Stimulated activated naive B cell treated with anti-CD40 and anti-IgM and Interleukin-4, amounts not matched to agents 10 μg/mL and 1 μg/mL and 100 μg/mL, for 72 hours (primary cell): ENCODE results near the gene TRPM3.

Experiments used
- ATAC-seq, 2 donors: fragments of 150-1000 bp; cut with Tn5 transposase; replicated peaks; 2 replicates each; pipeline ENCODE4 v1.10.0; 2021; ENCODE audit warnings: moderate library complexity in 1 of 2
- DNase-seq: peaks from one replicate; pipeline ENCODE4 v3.0.0; 2021
- H3K27ac Mint-ChIP-seq: one replicate; pipeline ENCODE4 v1.8.0; 2022; ENCODE audit warnings: mild to moderate bottlenecking, mixed read lengths
- H3K27me3 Mint-ChIP-seq, 2 donors: one replicate each; pipeline ENCODE4 v1.8.0; 2022; ENCODE audit warnings: mixed read lengths in 2 of 2
- H3K36me3 Mint-ChIP-seq, 2 donors: one replicate each; pipeline ENCODE4 v1.8.0; 2022; ENCODE audit warnings: mixed read lengths in 2 of 2, mild to moderate bottlenecking in 1 of 2
- H3K4me1 Mint-ChIP-seq, 2 donors: one replicate each; pipeline ENCODE4 v1.8.0; 2022; ENCODE audit warnings: mixed read lengths in 2 of 2, mild to moderate bottlenecking in 1 of 2
- H3K4me3 Mint-ChIP-seq, 2 donors: one replicate each; pipeline ENCODE4 v1.8.0; 2022; ENCODE audit warnings: mild to moderate bottlenecking in 2 of 2, mixed read lengths in 2 of 2, moderate library complexity in 1 of 2
- H3K9me3 Mint-ChIP-seq, 2 donors: one replicate each; pipeline ENCODE4 v1.8.0; 2022; ENCODE audit warnings: mixed read lengths in 2 of 2, mild to moderate bottlenecking in 1 of 2

Gene TRPM3

DNA sequence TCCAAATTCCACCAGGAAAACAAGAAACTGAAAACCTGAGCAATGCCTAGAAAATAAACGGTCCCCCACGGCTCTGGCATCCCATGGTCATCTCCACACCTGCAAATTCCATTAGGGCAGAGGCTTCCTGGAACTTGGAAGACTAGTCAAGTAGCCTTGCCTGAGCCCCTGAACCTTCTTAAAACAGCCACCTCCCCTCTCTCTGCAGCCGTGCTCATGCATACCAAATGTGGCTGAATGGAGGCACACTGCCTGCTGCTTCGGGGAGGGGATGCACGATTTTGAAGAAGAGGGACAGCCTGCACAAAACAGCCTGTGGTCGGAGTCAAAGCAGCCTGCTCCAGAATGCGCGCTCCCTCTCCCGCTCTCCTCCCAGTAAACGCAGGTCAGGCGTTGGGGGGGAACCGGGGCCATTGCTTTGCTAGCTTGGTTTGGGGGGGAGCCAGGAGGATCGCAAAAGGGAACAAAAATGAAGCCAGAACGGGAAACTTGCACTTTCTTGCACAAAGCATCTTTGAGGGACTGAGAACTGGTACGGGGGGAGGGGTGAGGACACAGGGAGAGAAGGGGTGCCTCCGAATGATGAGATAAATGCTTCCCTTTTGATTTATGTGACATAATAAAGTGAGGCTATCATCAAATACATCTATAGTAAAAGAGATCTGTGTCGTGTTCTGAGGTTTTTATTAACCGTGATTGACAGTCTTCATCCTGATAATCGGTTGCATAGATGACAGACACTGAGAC, at the start of gene TRPM3:
TRPM3 (minus strand) TSS at position 347 of the 747 bp plus-strand sequence; CDS start at position 80, 267 bp downstream.
- Mint-ChIP-seq H3K4me3 (no peak within 1 kb of the TSS), H3K36me3 (no peaks in the 10 kb centered on the region), H3K9me3 (no peaks in the 10 kb centered on the region), H3K4me1 (peaks cover 2 to 8% of the 10 kb centered on the region in 2 donors), H3K27me3 (peaks cover 0 to 21% of the 10 kb centered on the region in 2 donors), H3K27ac (no peak within 1 kb of the TSS)
- ATAC-seq: no peak
- DNase-seq: no peak

- Mint-ChIP-seq H3K9me3 (peaks cover 0 to 4% of the 10 kb centered on the region in 2 donors), H3K4me1 (no peaks in the 10 kb centered on the region)
- no peak for ATAC-seq
These were observed 47.0 kb upstream of the TRPM3 start for GRCh38 chr9:71168418-71168817.

GRCh38 chr9:71162126-71162525, 40.7 kb upstream of the TRPM3 start:
- Mint-ChIP-seq H3K27me3 (no peaks in the 10 kb centered on the region), H3K4me3 (no peak overlapping the region), H3K27ac (no peak overlapping the region), H3K9me3 (no peaks in the 10 kb centered on the region), H3K4me1 (no peaks in the 10 kb centered on the region), H3K36me3 (no peaks in the 10 kb centered on the region)
- DNase-seq: no peak
- no peak for ATAC-seq

More at GRCh38 chr9:71168418-71168817, 47.0 kb upstream of the TRPM3 start:
- H3K4me3 Mint-ChIP-seq: no peak overlapping the region
- no peak for DNase-seq
- no peaks in the 10 kb centered on the region for H3K36me3 Mint-ChIP-seq
- H3K27ac Mint-ChIP-seq: no peak overlapping the region
- H3K27me3 Mint-ChIP-seq: no peaks in the 10 kb centered on the region

DNA sequence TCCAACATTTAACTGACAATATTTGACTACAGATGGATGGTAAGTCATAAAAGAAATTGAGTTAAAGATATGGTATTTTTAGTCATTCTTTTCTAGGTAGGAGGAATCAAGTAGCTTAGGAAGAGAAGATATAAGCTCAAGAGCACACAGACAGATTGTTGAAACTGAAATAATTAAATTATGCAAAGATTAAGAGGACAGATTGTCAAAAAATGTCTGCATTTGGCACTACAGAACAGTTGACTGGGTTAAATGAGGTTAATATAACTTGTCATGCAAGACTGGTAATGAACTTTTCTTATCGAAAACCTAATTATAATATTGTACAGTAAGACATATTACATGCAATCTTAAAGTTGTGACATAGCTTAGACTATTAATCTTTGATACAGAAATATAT, 36.3 kb upstream of the TRPM3 start:
- DNase-seq (no peak), ATAC-seq (no peak)
- no peak overlapping the region for H3K4me3 Mint-ChIP-seq
- H3K4me1 Mint-ChIP-seq: no peaks in the 10 kb centered on the region
- H3K36me3 Mint-ChIP-seq: no peaks in the 10 kb centered on the region
- H3K27ac Mint-ChIP-seq: no peak overlapping the region
- H3K27me3 Mint-ChIP-seq: no peaks in the 10 kb centered on the region
- H3K9me3 Mint-ChIP-seq: no peaks in the 10 kb centered on the region

DNA sequence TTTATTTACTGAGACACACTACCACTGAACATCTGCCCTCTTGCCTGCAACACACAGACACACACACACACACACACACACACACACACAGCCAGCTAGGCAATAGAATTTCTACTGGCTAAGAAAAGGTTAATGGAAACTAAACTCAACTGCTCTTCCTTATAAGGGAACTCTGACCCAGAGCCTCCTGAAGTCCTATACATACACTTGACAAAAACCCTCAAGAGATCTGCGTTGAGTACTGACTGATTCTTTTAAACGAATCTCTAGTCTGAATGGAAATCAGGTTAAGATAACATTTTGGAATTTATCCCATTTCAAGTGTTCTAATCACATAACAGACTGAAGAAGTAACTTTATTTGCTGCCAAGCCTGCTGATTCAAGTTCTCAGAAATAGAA, 25.9 kb upstream of the TRPM3 start:
- peaks cover 7 to 8% of the 10 kb centered on the region in 2 donors for H3K9me3 Mint-ChIP-seq
- DNase-seq (no peak), ATAC-seq (no peak)
- H3K4me3 Mint-ChIP-seq: no peak overlapping the region
- no peaks in the 10 kb centered on the region for H3K36me3 Mint-ChIP-seq
- no peaks in the 10 kb centered on the region for H3K27me3 Mint-ChIP-seq
- no peak overlapping the region for H3K27ac Mint-ChIP-seq
- no peaks in the 10 kb centered on the region for H3K4me1 Mint-ChIP-seq

GRCh38 chr9:71146511-71146910, 25.1 kb upstream of the TRPM3 start:
- peaks cover 7 to 8% of the 10 kb centered on the region in 2 donors for H3K9me3 Mint-ChIP-seq
- no peaks in the 10 kb centered on the region for H3K36me3 Mint-ChIP-seq

DNA sequence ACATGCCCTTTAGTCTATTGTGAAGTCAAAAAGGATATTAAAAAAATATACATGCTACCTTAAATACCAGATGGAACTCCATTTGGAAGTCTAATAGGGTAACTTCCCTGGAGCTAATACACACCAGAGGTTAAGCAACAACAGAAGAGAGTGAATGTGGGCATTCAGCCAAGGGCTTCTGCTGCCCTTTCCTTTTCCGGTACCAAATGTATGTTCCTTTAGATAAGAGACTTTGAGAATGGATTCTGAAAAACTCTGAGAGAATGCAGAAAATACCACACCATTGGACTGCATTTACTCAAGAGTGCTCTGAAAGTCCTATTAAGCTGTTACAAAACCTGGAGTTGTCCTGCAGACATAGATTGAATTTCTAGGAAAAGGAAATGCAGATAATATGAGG, 23.8 kb upstream of the TRPM3 start:
- Mint-ChIP-seq H3K9me3 (peaks cover 7 to 8% of the 10 kb centered on the region in 2 donors), H3K36me3 (no peaks in the 10 kb centered on the region), H3K27ac (no peak overlapping the region), H3K4me1 (no peaks in the 10 kb centered on the region), H3K4me3 (no peak overlapping the region), H3K27me3 (no peaks in the 10 kb centered on the region)
- ATAC-seq (no peak), DNase-seq (no peak)

More at GRCh38 chr9:71146511-71146910, 25.1 kb upstream of the TRPM3 start:
- Mint-ChIP-seq H3K4me1 (no peaks in the 10 kb centered on the region), H3K27ac (no peak overlapping the region), H3K4me3 (no peak overlapping the region), H3K27me3 (no peaks in the 10 kb centered on the region)
- no peak for DNase-seq
- no peak for ATAC-seq

DNA sequence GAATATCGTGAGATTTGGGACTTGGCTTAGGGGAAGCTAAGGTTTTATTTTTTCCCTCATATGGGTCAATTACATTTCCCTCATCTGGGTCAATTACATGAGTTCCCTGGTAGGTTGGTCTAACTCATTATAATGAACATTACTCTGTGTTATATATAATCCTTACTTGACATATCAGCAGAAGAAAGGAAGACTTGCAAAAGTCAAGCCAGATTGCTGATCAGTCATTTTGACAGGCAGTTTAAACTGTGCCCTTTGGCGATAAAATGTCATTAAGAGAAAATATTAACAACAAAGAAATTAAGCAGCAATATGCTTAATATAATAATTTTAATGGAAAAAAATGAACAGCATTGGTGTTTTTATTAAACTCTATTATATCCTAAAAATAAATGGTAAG, 23.1 kb upstream of the TRPM3 start:
- Mint-ChIP-seq H3K9me3 (peaks cover 7 to 8% of the 10 kb centered on the region in 2 donors), H3K4me3 (no peak overlapping the region)

GRCh38 chr9:71136696-71137095, 15.3 kb upstream of the TRPM3 start:
- Mint-ChIP-seq H3K9me3 (no peaks in the 10 kb centered on the region), H3K4me3 (no peak overlapping the region), H3K27ac (no peak overlapping the region), H3K4me1 (no peaks in the 10 kb centered on the region), H3K36me3 (no peaks in the 10 kb centered on the region), H3K27me3 (no peaks in the 10 kb centered on the region)
- ATAC-seq: no peak
- no peak for DNase-seq

More for the DNA sequence above, 23.1 kb upstream of the TRPM3 start:
- no peak overlapping the region for H3K27ac Mint-ChIP-seq
- H3K27me3 Mint-ChIP-seq: no peaks in the 10 kb centered on the region
- H3K36me3 Mint-ChIP-seq: no peaks in the 10 kb centered on the region
- H3K4me1 Mint-ChIP-seq: no peaks in the 10 kb centered on the region
- ATAC-seq: no peak
- no peak for DNase-seq

- no peaks in the 10 kb centered on the region for H3K36me3 Mint-ChIP-seq
- no peak overlapping the region for H3K27ac Mint-ChIP-seq
- ATAC-seq (no peak), DNase-seq (no peak)
- no peaks in the 10 kb centered on the region for H3K27me3 Mint-ChIP-seq
- no peak overlapping the region for H3K4me3 Mint-ChIP-seq
- no peaks in the 10 kb centered on the region for H3K4me1 Mint-ChIP-seq
- no peaks in the 10 kb centered on the region for H3K9me3 Mint-ChIP-seq
These were observed 9.7 kb upstream of the TRPM3 start for GRCh38 chr9:71131145-71131544.

DNA sequence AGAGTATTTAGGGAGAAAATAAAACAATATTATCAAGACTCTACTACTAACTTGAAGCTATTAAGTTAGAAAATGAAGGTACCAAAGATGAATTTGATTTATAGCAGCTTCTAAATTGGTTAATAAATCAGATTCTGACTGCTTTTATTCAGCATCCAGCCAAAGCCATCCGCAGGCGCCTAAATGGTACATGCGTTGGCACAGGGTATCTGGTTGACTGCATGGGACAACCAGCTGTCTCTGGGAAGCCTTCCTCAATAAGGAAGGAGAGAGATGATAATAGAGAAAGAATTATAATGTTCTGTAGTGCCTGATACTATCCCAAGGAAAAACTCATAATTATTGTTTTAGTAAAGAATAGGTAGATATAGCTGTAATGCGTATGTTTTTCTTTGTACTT, 9.1 kb upstream of the TRPM3 start:
- ATAC-seq (no peak), DNase-seq (no peak)
- H3K4me3 Mint-ChIP-seq: no peak overlapping the region
- no peak overlapping the region for H3K27ac Mint-ChIP-seq
- H3K4me1 Mint-ChIP-seq: no peaks in the 10 kb centered on the region
- H3K27me3 Mint-ChIP-seq: no peaks in the 10 kb centered on the region
- no peaks in the 10 kb centered on the region for H3K9me3 Mint-ChIP-seq
- no peaks in the 10 kb centered on the region for H3K36me3 Mint-ChIP-seq

DNA sequence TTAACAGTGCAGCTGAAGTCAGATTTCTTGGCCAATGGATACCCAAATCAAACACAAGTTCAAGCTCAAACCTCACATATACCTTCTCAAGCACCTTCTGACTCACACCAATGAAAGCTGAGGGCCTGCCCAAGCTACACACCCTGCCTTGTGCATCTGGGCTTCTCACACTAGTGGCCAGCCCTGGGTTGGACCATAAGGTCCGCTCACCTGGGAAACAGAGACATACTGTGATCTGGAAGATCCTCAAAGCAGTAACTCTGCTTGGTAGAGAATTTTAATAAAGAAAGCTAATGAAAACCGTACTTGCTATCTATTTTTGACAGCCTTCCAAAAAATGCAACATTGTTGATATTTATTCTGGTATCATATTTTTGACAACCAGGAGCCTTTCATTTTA, 7.4 kb upstream of the TRPM3 start:
- no peaks in the 10 kb centered on the region for H3K9me3 Mint-ChIP-seq
- H3K4me1 Mint-ChIP-seq: no peaks in the 10 kb centered on the region
- no peaks in the 10 kb centered on the region for H3K36me3 Mint-ChIP-seq
- H3K27ac Mint-ChIP-seq: no peak overlapping the region
- no peak for ATAC-seq
- H3K4me3 Mint-ChIP-seq: no peak overlapping the region
- DNase-seq: no peak
- H3K27me3 Mint-ChIP-seq: no peaks in the 10 kb centered on the region

DNA sequence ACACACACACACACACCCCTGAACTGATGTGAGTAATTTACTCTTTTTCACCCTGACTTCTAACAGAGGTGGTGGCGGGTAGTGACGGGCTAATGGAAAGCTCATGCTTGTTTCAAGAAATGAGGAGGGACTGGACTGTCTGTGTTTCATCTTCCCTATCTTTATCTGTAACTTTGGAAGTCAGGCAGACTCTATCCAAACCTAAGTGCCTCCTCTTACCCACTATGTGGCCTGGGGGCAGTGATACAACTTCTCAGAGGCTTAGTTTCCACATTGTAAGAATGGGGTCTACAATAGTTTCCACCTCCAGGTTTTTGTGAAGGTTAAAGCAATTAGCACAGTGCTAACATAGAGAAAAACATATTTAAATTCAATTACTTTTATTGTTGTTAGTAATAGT, 5.9 kb upstream of the TRPM3 start:
- no peaks in the 10 kb centered on the region for H3K4me1 Mint-ChIP-seq
- H3K36me3 Mint-ChIP-seq: no peaks in the 10 kb centered on the region
- no peak for DNase-seq
- peaks cover 0 to 2% of the 10 kb centered on the region in 2 donors for H3K27me3 Mint-ChIP-seq
- no peak overlapping the region for H3K4me3 Mint-ChIP-seq
- H3K9me3 Mint-ChIP-seq: no peaks in the 10 kb centered on the region
- no peak for ATAC-seq
- no peak overlapping the region for H3K27ac Mint-ChIP-seq

GRCh38 chr9:71122421-71122820, 1.0 kb upstream of the TRPM3 start:
- DNase-seq (no peak), ATAC-seq (no peak)
- Mint-ChIP-seq H3K27ac (no peak overlapping the region), H3K27me3 (peaks cover 0 to 21% of the 10 kb centered on the region in 2 donors), H3K9me3 (no peaks in the 10 kb centered on the region), H3K36me3 (no peaks in the 10 kb centered on the region), H3K4me1 (peaks cover 2 to 8% of the 10 kb centered on the region in 2 donors), H3K4me3 (no peak overlapping the region)

DNA sequence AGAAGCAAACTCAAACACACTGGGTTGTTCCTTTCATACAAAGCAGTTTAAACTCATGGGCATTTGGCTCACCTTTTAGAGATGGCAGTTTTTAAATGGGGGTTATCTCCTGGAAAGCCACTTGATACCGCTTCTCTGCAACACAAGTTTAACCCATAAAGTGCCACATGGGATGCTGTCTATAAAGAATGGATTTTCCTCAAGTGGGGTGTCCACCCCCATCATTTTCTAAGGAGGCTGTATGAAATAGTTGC, 528 bp upstream of the TRPM3 start:
- H3K9me3 Mint-ChIP-seq: no peaks in the 10 kb centered on the region
- peaks cover 2 to 8% of the 10 kb centered on the region in 2 donors for H3K4me1 Mint-ChIP-seq
- peaks cover 0 to 21% of the 10 kb centered on the region in 2 donors for H3K27me3 Mint-ChIP-seq
- no peaks in the 10 kb centered on the region for H3K36me3 Mint-ChIP-seq
- DNase-seq (no peak), ATAC-seq (no peak)
- H3K27ac Mint-ChIP-seq: no peak overlapping the region
- H3K4me3 Mint-ChIP-seq: no peak overlapping the region
